Neural cell (in vitro differentiated cells): ENCODE measurements around the gene PGP.

Source experiments
- EP300 ChIP-seq: fragments of 450-650 bp; conservative IDR thresholded peaks from 2 replicates; pipeline ENCODE4 v1.6.1; 2014; ENCODE audit warnings: antibody characterized with exemption, mild to moderate bottlenecking, moderate library complexity; ENCODE audit not compliant: poor library complexity, severe bottlenecking
- EZH2 ChIP-seq: fragments of 200-600, 300-800 bp; shearing (Covaris generic), sonication (generic); IDR thresholded peaks from 2 replicates; pipeline ENCODE4 v1.6.1; 2014; ENCODE audit warnings: antibody characterized with exemption, low read length, borderline replicate concordance, mild to moderate bottlenecking; ENCODE audit not compliant: insufficient read depth, poor library complexity, severe bottlenecking
- MXI1 ChIP-seq: fragments of 450-650 bp; conservative IDR thresholded peaks from 2 replicates; pipeline ENCODE4 v1.6.1; 2014; ENCODE audit warnings: antibody characterized with exemption, mild to moderate bottlenecking; ENCODE audit not compliant: poor library complexity, severe bottlenecking
- POLR2AphosphoS5 ChIP-seq: IDR thresholded peaks from 2 replicates; pipeline ENCODE4 v1.6.1; 2012
- RAD21 ChIP-seq: fragments of 450-650 bp; conservative IDR thresholded peaks from 2 replicates; pipeline ENCODE4 v1.6.1; 2014; ENCODE audit warnings: antibody characterized with exemption, mild to moderate bottlenecking, moderate library complexity
- REST ChIP-seq: IDR thresholded peaks from 2 replicates; pipeline ENCODE4 v1.6.1; 2012; ENCODE audit warnings: borderline replicate concordance
- SMC3 ChIP-seq: fragments of 450-650 bp; conservative IDR thresholded peaks from 2 replicates; pipeline ENCODE4 v1.6.1; 2014; ENCODE audit warnings: antibody characterized with exemption, mild to moderate bottlenecking, moderate library complexity; ENCODE audit not compliant: poor library complexity
- TAF1 ChIP-seq: IDR thresholded peaks from 2 replicates; pipeline ENCODE4 v1.6.1; 2012; ENCODE audit warnings: low read depth
- TF ChIP-seq, protein P1 (sequence below): fragments of 450-650 bp; IDR thresholded peaks from 2 replicates; pipeline ENCODE4 v1.5.1; 2014; ENCODE audit warnings: antibody characterized with exemption, mild to moderate bottlenecking, moderate library complexity; ENCODE audit not compliant: poor library complexity, severe bottlenecking

DNA sequence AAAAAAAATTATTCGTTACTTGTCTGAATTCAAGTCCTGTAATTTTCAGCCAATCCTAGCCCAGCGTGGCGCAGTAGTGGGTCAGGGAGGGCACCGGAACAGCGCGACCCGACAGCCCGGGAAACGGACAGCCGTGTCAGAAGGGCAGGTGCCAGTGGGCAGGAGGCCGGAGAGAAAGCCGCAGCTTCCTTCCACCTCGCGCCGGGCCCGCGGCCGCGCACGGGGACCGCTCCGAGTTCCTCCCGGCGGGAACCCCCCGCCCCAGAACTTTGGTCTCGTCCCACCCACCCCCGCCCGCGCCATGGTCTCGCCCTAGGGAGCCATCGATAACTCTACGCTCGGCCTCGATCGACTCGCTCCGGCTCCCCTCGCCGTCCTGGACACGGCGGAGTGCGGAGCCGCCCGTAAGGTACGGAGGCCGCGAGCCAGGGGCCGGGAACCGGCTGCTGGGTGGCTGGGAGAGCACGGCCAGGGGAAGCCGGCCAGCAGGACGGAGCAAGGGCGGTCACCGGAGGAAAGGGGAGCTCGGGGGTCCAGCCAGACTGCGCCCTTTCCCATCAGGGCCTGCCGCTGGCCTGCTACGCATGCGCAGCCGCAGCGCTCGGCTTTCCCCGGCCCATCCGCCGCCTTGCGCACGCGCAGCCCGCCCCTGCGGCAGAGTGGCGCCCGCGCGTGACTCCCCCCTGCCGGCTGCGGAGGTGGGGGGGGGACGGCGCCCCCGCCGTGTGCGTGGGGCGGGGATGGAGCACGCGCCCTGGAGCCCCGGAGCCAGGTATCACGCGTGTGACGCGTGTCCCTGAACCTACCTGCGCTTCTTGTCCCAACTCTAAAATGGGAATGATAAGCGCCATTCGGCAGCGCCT, 9.3 kb downstream of the PGP start, which contains the start of gene MLST8:
- TF ChIP-seq, protein P1, sequence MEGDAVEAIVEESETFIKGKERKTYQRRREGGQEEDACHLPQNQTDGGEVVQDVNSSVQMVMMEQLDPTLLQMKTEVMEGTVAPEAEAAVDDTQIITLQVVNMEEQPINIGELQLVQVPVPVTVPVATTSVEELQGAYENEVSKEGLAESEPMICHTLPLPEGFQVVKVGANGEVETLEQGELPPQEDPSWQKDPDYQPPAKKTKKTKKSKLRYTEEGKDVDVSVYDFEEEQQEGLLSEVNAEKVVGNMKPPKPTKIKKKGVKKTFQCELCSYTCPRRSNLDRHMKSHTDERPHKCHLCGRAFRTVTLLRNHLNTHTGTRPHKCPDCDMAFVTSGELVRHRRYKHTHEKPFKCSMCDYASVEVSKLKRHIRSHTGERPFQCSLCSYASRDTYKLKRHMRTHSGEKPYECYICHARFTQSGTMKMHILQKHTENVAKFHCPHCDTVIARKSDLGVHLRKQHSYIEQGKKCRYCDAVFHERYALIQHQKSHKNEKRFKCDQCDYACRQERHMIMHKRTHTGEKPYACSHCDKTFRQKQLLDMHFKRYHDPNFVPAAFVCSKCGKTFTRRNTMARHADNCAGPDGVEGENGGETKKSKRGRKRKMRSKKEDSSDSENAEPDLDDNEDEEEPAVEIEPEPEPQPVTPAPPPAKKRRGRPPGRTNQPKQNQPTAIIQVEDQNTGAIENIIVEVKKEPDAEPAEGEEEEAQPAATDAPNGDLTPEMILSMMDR, result peak; percentile 54
- TF ChIP-seq POLR2AphosphoS5, result peak; percentile 94
- TF ChIP-seq TAF1, result peak; percentile 28
- TF ChIP-seq EP300, result peak; percentile 69
- no peak for TF ChIP-seq EZH2
- TF ChIP-seq RAD21, result peak; percentile 8
- TF ChIP-seq SMC3, result peak; percentile 34
- TF ChIP-seq REST, result peak; percentile 75
- TF ChIP-seq MXI1, result peak; percentile 94
